Fibroblast of lung (primary cell): ENCODE data around the gene TGM2. TPM values are rescaled to one million over a fixed set of nuclear protein-coding genes. Genes with fewer than 3 reads are reported as not detected.

ENCODE experiments used
- DNase-seq, 2 donors: peaks; one replicate each; pipeline versions ENCODE4 v3.0.0 to v3.0.0-alpha.2; 2010; ENCODE audit warnings: low read depth in 2 of 2
- H2AFZ ChIP-seq: 2 replicates; pipeline ENCODE4 v1.5.1; 2012; ENCODE audit warnings: low read length, control low read depth, inconsistent platforms
- H3K27ac ChIP-seq: 2 replicates; pipeline ENCODE4 v1.5.1; 2011; ENCODE audit warnings: low read length, control low read depth; ENCODE audit not compliant: insufficient read depth
- H3K27me3 ChIP-seq: 2 replicates; pipeline ENCODE4 v1.5.1; 2011; ENCODE audit warnings: mild to moderate bottlenecking, low read length; ENCODE audit not compliant: control insufficient read depth, insufficient read depth
- H3K36me3 ChIP-seq: 2 replicates; pipeline ENCODE4 v1.5.1; 2011; ENCODE audit warnings: low read length; ENCODE audit not compliant: control insufficient read depth, insufficient read depth
- H3K4me1 ChIP-seq: 2 replicates; pipeline ENCODE4 v1.5.1; 2011; ENCODE audit warnings: low read length; ENCODE audit not compliant: control insufficient read depth, insufficient read depth; ENCODE audit errors: extremely low read depth
- H3K4me2 ChIP-seq: 2 replicates; pipeline ENCODE4 v1.5.1; 2011; ENCODE audit warnings: low read length, control low read depth; ENCODE audit not compliant: insufficient read depth; ENCODE audit errors: extremely low read depth
- H3K4me3 ChIP-seq, 4 experiments: fragments of 200-600 bp in 1 of 4; sonication (generic) in 1 of 4; replicated peaks in 1 of 4; 2 replicates each; pipeline ENCODE4 v1.5.1; 2011 to 2016; ENCODE audit warnings: low read length in 4 of 4, low read depth in 3 of 4, mild to moderate bottlenecking in 3 of 4, control low read depth in 2 of 4, inconsistent platforms in 1 of 4, mixed read lengths in 1 of 4; ENCODE audit not compliant: insufficient read depth in 1 of 4; ENCODE audit errors: control extremely low read depth in 1 of 4
- H3K79me2 ChIP-seq: 2 replicates; pipeline ENCODE4 v1.5.1; 2012; ENCODE audit warnings: mild to moderate bottlenecking, low read length, inconsistent platforms; ENCODE audit not compliant: control insufficient read depth, insufficient read depth
- H3K9ac ChIP-seq: 2 replicates; pipeline ENCODE4 v1.5.1; 2011; ENCODE audit warnings: mild to moderate bottlenecking, low read length, control low read depth; ENCODE audit not compliant: insufficient read depth
- H3K9me3 ChIP-seq: 2 replicates; pipeline ENCODE4 v1.5.1; 2012; ENCODE audit warnings: low read depth, low read length; ENCODE audit not compliant: control insufficient read depth, insufficient read depth
- H4K20me1 ChIP-seq: 2 replicates; pipeline ENCODE4 v1.5.1; 2011; ENCODE audit warnings: low read length; ENCODE audit not compliant: control insufficient read depth, insufficient read depth; ENCODE audit errors: extremely low read depth
- EZH2 ChIP-seq: IDR thresholded peaks from 2 replicates; pipeline ENCODE4 v1.5.1; 2012; ENCODE audit warnings: low read length, control low read depth, mild to moderate bottlenecking; ENCODE audit errors: missing control alignments
- polyA plus RNA-seq, 2 donors: library from polyadenylated mRNA; depleted of rRNA in 1 of 2; stranded (reverse) in 1 of 2; unstranded in 1 of 2; fragments of >200 nt; gene quantifications; 2 replicates each; pipeline ENCODE4 v1.2.1, GENCODE V29; 2011 to 2012; ENCODE audit warnings: missing spikeins in 1 of 2
- total RNA-seq: library from RNA; depleted of rRNA; stranded (reverse); fragments of >200 nt; gene quantifications from 2 replicates; pipeline ENCODE4 v1.2.1, GENCODE V29; 2014
- TF ChIP-seq, protein P1 (sequence below), 2 donors: IDR thresholded peaks in 1 of 2; conservative IDR thresholded peaks in 1 of 2; 1 replicate in 1 of 2; 2 replicates in 1 of 2; pipeline ENCODE4 v1.5.1; 2011 to 2012; ENCODE audit warnings: low read length in 2 of 2, control low read depth in 1 of 2, inconsistent platforms in 1 of 2, low read depth in 1 of 2, mild to moderate bottlenecking in 1 of 2

Gene TGM2
- total and polyA plus RNA-seq, 2 donors (not counting 1 experiment from before 2014, with no cell fraction given), result 103 to 238 TPM

DNA sequence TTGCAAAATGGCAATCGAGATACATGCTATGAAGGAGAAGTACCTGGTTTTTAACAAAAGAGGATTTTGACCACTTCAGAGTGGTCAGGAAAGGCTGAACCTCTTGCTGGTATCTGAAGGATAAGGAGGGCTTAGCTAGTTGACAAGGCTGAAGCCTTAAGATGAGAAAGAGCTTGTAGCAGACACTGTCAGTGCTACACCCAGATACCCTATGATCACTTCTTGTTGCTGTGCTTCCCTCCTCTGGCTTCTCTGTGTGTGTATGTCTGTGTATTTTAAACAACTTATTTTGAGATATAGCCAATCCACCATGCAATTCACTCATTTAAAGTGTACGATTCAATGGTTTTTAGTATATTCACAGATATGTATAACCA is 38.9 kb upstream of the TGM2 start:
- no peak for DNase-seq
- no peaks in the 10 kb centered on the region for H4K20me1 ChIP-seq
- H3K4me1 ChIP-seq, result peaks cover 11% of the 10 kb centered on the region
- no peak overlapping the region for H3K4me2 ChIP-seq
- H3K27me3 ChIP-seq, result no peaks in the 10 kb centered on the region
- no peak for TF ChIP-seq EZH2
- TF ChIP-seq, protein P1, sequence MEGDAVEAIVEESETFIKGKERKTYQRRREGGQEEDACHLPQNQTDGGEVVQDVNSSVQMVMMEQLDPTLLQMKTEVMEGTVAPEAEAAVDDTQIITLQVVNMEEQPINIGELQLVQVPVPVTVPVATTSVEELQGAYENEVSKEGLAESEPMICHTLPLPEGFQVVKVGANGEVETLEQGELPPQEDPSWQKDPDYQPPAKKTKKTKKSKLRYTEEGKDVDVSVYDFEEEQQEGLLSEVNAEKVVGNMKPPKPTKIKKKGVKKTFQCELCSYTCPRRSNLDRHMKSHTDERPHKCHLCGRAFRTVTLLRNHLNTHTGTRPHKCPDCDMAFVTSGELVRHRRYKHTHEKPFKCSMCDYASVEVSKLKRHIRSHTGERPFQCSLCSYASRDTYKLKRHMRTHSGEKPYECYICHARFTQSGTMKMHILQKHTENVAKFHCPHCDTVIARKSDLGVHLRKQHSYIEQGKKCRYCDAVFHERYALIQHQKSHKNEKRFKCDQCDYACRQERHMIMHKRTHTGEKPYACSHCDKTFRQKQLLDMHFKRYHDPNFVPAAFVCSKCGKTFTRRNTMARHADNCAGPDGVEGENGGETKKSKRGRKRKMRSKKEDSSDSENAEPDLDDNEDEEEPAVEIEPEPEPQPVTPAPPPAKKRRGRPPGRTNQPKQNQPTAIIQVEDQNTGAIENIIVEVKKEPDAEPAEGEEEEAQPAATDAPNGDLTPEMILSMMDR (conservative IDR thresholded peaks at IDR 0.05 in 1 of 2, IDR thresholded peaks at IDR 0.05 in 1 of 2; ENCODE audit: low read depth in 1 of 2, low read length in 2 of 2), result no peak
- H3K4me3 ChIP-seq, result no peak overlapping the region
- H3K27ac ChIP-seq, result no peak overlapping the region
- H3K9me3 ChIP-seq, result no peaks in the 10 kb centered on the region
- H3K36me3 ChIP-seq, result no peaks in the 10 kb centered on the region
- no peak overlapping the region for H3K9ac ChIP-seq
- H3K79me2 ChIP-seq, result no peaks in the 10 kb centered on the region
- H2AFZ ChIP-seq, result no peak overlapping the region

DNA sequence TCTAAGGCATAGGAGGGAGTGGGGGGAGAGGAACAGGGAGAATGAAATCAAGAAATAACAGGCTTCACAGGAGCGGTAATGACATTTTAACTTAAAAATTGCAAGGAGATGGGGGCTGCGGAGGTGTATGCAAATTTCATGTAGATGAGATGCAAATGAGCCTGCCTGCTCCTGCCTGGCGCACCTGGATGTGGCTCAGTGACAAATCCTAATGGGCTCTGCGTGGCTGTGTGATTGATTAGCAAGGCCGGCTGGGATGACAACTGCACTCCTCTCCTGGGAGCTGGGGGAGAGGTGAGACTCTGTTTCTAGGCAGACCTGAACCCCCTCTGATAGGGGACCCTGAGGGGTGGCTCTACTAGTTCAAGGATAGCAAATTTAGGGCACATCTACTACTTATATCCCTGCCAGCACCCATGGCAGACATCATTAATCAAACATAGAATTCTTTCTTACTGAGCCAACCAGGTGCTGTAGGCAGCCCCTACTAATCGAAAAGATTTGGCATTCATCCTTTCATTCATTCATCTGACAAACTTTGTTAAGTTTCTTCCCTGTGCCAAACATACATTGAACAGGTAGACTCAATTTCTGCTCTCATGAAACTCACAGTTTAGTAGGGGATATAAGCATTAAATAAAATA is 38.4 kb upstream of the TGM2 start:
- no peak for DNase-seq
- Histone ChIP-seq H3K27me3 (no peaks in the 10 kb centered on the region), H2AFZ (no peak overlapping the region), H3K4me3 (no peak overlapping the region), H3K9me3 (no peaks in the 10 kb centered on the region), H3K27ac (no peak overlapping the region), H3K4me1 (peaks cover 16% of the 10 kb centered on the region), H3K79me2 (no peaks in the 10 kb centered on the region), H3K4me2 (no peak overlapping the region), H3K9ac (no peak overlapping the region), H4K20me1 (no peaks in the 10 kb centered on the region), H3K36me3 (no peaks in the 10 kb centered on the region)
- TF ChIP-seq, protein P1 (conservative IDR thresholded peaks at IDR 0.05 in 1 of 2, IDR thresholded peaks at IDR 0.05 in 1 of 2; ENCODE audit: low read depth in 1 of 2, low read length in 2 of 2), result no peak
- no peak for TF ChIP-seq EZH2

GRCh38 chr20:38202982-38203293 is 37.9 kb upstream of the TGM2 start:
- Histone ChIP-seq H3K4me2 (no peak overlapping the region), H2AFZ (no peak overlapping the region), H3K79me2 (no peaks in the 10 kb centered on the region), H3K4me3 (no peak overlapping the region), H4K20me1 (no peaks in the 10 kb centered on the region), H3K9me3 (no peaks in the 10 kb centered on the region), H3K27ac (no peak overlapping the region), H3K9ac (no peak overlapping the region), H3K4me1 (peaks cover 21% of the 10 kb centered on the region), H3K27me3 (no peaks in the 10 kb centered on the region), H3K36me3 (no peaks in the 10 kb centered on the region)
- TF ChIP-seq EZH2, result no peak
- TF ChIP-seq, protein P1 (conservative IDR thresholded peaks at IDR 0.05 in 1 of 2, IDR thresholded peaks at IDR 0.05 in 1 of 2; ENCODE audit: low read depth in 1 of 2, low read length in 2 of 2), result no peak
- DNase-seq, result no peak
